Fibroblast of skin of left quadriceps (primary cell): ENCODE data around the gene KATNBL1.

Experiments used
- DNase-seq, 2 experiments: peaks; one replicate each; pipeline ENCODE4 v3.0.0-alpha.2; 2013; ENCODE audit warnings: low read depth in 2 of 2

Gene KATNBL1

GRCh38 chr15:34116620-34117019, 93.3 kb downstream of the KATNBL1 start:
- DNase-seq = no peak

- DNase-seq = no peak
Observed at GRCh38 chr15:34114739-34115138, 95.2 kb downstream of the KATNBL1 start.

GRCh38 chr15:34114215-34114614, 95.7 kb downstream of the KATNBL1 start:
- DNase-seq = no peak

GRCh38 chr15:34111488-34111887, 98.4 kb downstream of the KATNBL1 start:
- no peak for DNase-seq

GRCh38 chr15:34109797-34110663, 99.9 kb downstream of the KATNBL1 start:
- DNase-seq = peak in 1 of 2 experiments; percentile 16

GRCh38 chr15:34107315-34107714, 102.6 kb downstream of the KATNBL1 start:
- no peak for DNase-seq

GRCh38 chr15:34106423-34106822, 103.5 kb downstream of the KATNBL1 start:
- DNase-seq = no peak

- no peak for DNase-seq
Observed at GRCh38 chr15:34102175-34102925, 107.5 kb downstream of the KATNBL1 start.

- DNase-seq = peak; percentile 98
Observed at GRCh38 chr15:34101366-34102174, 108.3 kb downstream of the KATNBL1 start, which contains the start of the genes EMC7 and PGBD4. Gene EMC7 (minus strand): TSS chr15:34101862. CDS start chr15:34101839, 23 bp downstream. Gene PGBD4 (plus strand): TSS chr15:34102083. CDS start chr15:34102532, 449 bp downstream.

GRCh38 chr15:34099914-34100313, 110.0 kb downstream of the KATNBL1 start:
- no peak for DNase-seq
